ENCODE data around the gene EIF2S3. TPM values are rescaled to one million over a fixed set of nuclear protein-coding genes. Genes with fewer than 3 reads are reported as not detected.

Gene EIF2S3
- polyA plus RNA-seq, 1 experiment, result 139 TPM

DNA sequence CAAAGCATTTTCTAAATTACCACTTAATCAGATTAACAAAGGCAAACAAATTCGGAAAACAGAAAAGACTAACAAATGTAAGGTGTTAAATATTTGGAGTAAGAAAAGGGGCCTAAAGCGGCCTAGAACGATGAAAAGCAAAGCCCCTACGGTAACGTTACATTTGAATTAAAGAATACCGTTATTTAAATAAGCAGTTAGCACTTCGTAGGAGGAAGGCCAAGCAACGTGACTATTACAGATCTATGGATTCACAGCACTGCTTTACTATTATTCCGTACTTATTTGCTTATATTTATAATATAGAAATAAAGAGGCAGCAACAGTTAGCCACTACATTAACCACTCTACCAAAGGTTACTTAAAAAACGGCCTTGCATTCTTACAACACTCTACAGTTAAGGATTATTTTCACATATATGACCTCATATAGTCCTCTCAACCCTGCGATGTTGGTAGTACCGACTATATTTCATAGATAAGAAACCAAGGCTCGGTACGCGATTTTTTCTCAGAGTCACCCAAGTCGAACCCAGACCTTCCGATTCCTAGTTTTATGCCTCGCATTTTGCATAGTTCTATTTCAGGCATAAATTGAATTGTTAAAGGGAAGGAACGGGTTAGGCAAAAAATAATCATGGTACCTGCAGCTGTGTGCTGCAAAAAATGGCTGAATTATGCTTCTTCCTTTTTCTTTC lies 30.6 kb upstream of the EIF2S3 start:
- ChIA-PET CTCF (interaction anchor here (0.7 kb wide), 1 partner anchor 30 kb away, joined by 3 read pairs; the partner anchor contains the start of gene EIF2S3), POLR2A (interaction anchor here (1.5 kb wide), 1 partner anchor 30 kb away, joined by 5 read pairs; the partner anchor contains the start of gene EIF2S3)
- peak overlapping the region; percentile 56 for H3K4me3 ChIP-seq (ENCODE audit: low read depth, low read length)
- no peaks in the 10 kb centered on the region for H3K9me3 ChIP-seq (ENCODE audit: control insufficient read depth, insufficient read depth, low read length)
- H3K27me3 ChIP-seq (ENCODE audit: control insufficient read depth, insufficient read depth, low read length), result no peaks in the 10 kb centered on the region
- no peak for DNase-seq (ENCODE audit: low read depth, low spot score)
- TF ChIP-seq, protein P1, sequence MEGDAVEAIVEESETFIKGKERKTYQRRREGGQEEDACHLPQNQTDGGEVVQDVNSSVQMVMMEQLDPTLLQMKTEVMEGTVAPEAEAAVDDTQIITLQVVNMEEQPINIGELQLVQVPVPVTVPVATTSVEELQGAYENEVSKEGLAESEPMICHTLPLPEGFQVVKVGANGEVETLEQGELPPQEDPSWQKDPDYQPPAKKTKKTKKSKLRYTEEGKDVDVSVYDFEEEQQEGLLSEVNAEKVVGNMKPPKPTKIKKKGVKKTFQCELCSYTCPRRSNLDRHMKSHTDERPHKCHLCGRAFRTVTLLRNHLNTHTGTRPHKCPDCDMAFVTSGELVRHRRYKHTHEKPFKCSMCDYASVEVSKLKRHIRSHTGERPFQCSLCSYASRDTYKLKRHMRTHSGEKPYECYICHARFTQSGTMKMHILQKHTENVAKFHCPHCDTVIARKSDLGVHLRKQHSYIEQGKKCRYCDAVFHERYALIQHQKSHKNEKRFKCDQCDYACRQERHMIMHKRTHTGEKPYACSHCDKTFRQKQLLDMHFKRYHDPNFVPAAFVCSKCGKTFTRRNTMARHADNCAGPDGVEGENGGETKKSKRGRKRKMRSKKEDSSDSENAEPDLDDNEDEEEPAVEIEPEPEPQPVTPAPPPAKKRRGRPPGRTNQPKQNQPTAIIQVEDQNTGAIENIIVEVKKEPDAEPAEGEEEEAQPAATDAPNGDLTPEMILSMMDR (IDR thresholded peaks at IDR 0.05; ENCODE audit: low read depth, low read length), result no peak
- no peak overlapping the region for H3K27ac ChIP-seq (ENCODE audit: low read depth, low read length)

DNA sequence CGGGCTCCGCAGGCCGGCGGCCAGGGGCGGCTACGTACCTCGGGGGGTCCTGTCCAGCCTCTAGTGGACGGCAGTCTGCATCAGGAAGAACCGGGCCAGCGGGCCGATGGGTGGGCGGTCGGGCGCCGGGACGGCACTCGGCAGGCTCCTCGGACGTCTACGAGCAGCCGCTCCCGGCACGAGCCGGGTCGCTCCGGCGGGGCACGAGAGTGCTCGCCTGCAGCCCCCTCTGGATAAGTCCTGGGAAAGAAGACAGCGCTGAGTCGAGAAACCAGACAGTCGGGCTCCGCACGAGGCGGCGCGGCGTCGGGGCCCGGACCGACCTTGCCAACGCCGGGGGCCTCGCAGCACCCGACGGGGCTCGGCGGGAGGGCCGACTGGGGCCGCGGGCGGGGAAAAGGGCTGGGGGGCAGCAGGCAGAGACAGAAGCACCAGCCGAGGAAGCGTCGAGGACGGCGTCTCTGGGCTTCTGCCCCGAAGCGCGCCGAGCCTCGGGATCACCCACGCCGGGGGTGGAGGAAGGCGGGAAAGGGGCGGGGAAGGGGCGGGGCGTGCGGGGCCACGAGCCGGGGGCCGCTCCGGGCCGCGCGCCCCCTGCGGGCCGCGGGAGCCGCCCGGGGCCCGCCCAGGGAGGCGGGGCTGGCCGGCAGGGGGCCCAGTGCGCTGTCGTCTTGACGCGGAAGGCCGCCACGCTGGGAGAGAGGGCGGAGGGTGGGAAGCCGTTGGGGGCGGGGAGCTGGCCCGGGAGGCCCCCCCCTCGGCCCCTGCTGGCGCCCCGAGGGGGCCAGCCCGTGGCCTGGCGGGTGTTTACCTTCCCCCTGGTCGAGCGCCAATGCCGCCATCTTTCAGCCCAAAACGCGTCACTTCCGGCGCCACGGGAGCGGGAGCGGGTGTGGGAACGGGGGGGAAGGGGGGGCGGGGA lies 29.7 kb upstream of the EIF2S3 start:
- CTCF ChIA-PET, result interaction anchor here (0.5 to 3.2 kb wide), 6 partner anchors 12 to 231 kb away, joined by 3 to 25 read pairs (median 4); partner anchors contain the start of gene EIF2S3
- Histone ChIP-seq H3K4me3 (ENCODE audit: low read depth, low read length) (peak overlapping the region; percentile 75), H3K27ac (ENCODE audit: low read depth, low read length) (no peak overlapping the region), H3K27me3 (ENCODE audit: control insufficient read depth, insufficient read depth, low read length) (no peaks in the 10 kb centered on the region), H3K9me3 (ENCODE audit: control insufficient read depth, insufficient read depth, low read length) (no peaks in the 10 kb centered on the region)
- TF ChIP-seq, protein P1 (IDR thresholded peaks at IDR 0.05; ENCODE audit: low read depth, low read length), result no peak
- POLR2A ChIA-PET, result interaction anchor here (0.5 to 2.3 kb wide), 7 partner anchors 29 to 283 kb away, joined by 3 to 21 read pairs (median 4); partner anchors contain the start of gene EIF2S3
- DNase-seq (ENCODE audit: low read depth, low spot score), result peak; percentile 84

DNA sequence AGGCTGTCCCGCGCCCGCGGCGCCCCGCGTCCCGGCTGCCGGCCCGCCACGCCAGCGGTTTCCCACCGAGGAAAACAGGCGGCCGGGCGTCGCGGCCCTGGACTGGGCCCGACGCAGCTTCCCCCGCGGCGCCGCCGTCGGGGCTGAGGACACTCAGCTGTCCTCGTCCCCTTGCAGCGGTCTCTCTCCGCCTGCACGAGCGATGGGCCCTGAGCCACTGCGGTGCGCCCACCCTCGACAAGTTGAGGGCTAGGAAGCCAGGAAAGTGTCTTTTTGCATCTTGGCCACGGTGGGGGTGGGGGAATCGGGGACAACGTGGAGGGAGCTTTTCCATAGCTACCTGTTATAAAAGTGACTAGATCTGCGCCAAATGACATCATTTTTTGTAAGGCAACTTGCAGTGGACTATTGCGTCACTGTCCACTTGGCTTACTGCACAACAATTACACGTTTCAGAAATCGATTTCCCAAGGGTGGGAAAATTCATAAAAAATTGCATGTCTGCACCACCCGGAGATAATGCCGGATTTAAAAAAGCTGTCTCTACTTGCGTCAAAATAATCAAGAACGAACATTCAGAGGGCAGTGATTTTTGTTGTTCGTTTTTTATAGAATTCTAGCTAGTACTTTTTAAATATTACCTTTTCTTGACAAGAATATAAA lies 28.9 kb upstream of the EIF2S3 start:
- TF ChIP-seq, protein P1 (IDR thresholded peaks at IDR 0.05; ENCODE audit: low read depth, low read length), result no peak
- POLR2A ChIA-PET, result interaction anchor here (0.5 to 2.3 kb wide), 9 partner anchors 11 to 283 kb away, joined by 3 to 21 read pairs (median 6); partner anchors contain the start of gene EIF2S3
- H3K27ac ChIP-seq (ENCODE audit: low read depth, low read length), result peak overlapping the region; percentile 95
- no peaks in the 10 kb centered on the region for H3K27me3 ChIP-seq (ENCODE audit: control insufficient read depth, insufficient read depth, low read length)
- H3K4me3 ChIP-seq (ENCODE audit: low read depth, low read length), result peak overlapping the region; percentile 75
- H3K9me3 ChIP-seq (ENCODE audit: control insufficient read depth, insufficient read depth, low read length), result no peaks in the 10 kb centered on the region
- DNase-seq (ENCODE audit: low read depth, low spot score), result peak; percentile 16
- CTCF ChIA-PET, result interaction anchor here (0.5 to 3.2 kb wide), 6 partner anchors 11 to 230 kb away, joined by 3 to 25 read pairs (median 4); partner anchors contain the start of gene EIF2S3

DNA sequence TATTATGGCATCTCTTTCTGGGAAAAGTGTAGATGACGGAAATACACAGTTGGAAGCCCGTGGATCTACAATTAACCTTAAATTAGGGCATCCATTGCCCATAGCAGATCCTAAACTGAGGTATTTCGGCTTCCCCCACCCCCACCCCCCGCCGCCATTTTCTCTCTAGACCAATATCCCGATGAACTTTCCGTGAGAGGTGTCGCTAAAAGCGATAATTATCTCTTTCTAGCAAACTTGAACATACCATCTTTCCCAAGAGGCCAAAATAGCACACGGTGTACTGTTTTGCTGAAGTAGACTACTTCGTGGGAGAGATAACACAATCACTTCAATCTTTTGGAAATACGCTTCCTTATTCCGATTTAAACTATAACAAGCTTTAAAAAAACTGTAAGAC lies 28.3 kb upstream of the EIF2S3 start:
- no peak for DNase-seq (ENCODE audit: low read depth, low spot score)
- CTCF ChIA-PET, result interaction anchor here (2.0 to 3.2 kb wide), 2 partner anchors 28 to 125 kb away, joined by 6 to 25 read pairs; partner anchors contain the start of gene EIF2S3
- H3K27me3 ChIP-seq (ENCODE audit: control insufficient read depth, insufficient read depth, low read length), result no peaks in the 10 kb centered on the region
- peak overlapping the region; percentile 95 for H3K27ac ChIP-seq (ENCODE audit: low read depth, low read length)
- POLR2A ChIA-PET, result interaction anchor here (0.5 to 2.3 kb wide), 5 partner anchors 10 to 236 kb away, joined by 3 to 21 read pairs (median 8); partner anchors contain the start of gene EIF2S3
- TF ChIP-seq, protein P1 (IDR thresholded peaks at IDR 0.05; ENCODE audit: low read depth, low read length), result no peak
- H3K4me3 ChIP-seq (ENCODE audit: low read depth, low read length), result peak overlapping the region; percentile 75
- no peaks in the 10 kb centered on the region for H3K9me3 ChIP-seq (ENCODE audit: control insufficient read depth, insufficient read depth, low read length)

Data from AG04450 (cell line).